H9 (cell line): ENCODE results near the gene ZNF423. TPM values are rescaled to one million over a fixed set of nuclear protein-coding genes. Genes with fewer than 3 reads are reported as not detected.

Experiments
- DNase-seq: peaks from one replicate; pipeline ENCODE4 v3.0.0-alpha.2; 2017
- H2AFZ ChIP-seq: one replicate; pipeline ENCODE4 v1.6.1; 2013; ENCODE audit warnings: mild to moderate bottlenecking, low read length, control low read depth, moderate library complexity
- H2AK5ac ChIP-seq: 2 replicates; pipeline ENCODE4 v1.6.1; 2013; ENCODE audit warnings: low read length, control low read depth, mixed read lengths; ENCODE audit not compliant: insufficient read length
- H2BK120ac ChIP-seq: one replicate; pipeline ENCODE4 v1.6.1; 2013; ENCODE audit warnings: low read depth, mild to moderate bottlenecking, low read length, control low read depth, inconsistent platforms; ENCODE audit not compliant: poor library complexity, severe bottlenecking
- H2BK12ac ChIP-seq: 2 replicates; pipeline ENCODE4 v1.6.1; 2013; ENCODE audit warnings: low read length, control low read depth, mixed read lengths, low read depth; ENCODE audit not compliant: insufficient read length
- H2BK15ac ChIP-seq: 2 replicates; pipeline ENCODE4 v1.6.1; 2013; ENCODE audit warnings: low read depth, low read length, control low read depth
- H2BK20ac ChIP-seq: one replicate; pipeline ENCODE4 v1.6.1; 2013; ENCODE audit warnings: low read depth, mild to moderate bottlenecking, low read length, control low read depth, inconsistent platforms; ENCODE audit not compliant: poor library complexity, severe bottlenecking
- H2BK5ac ChIP-seq: 2 replicates; pipeline ENCODE4 v1.6.1; 2013; ENCODE audit warnings: low read length, control low read depth, mixed read lengths; ENCODE audit not compliant: insufficient read length
- H3K14ac ChIP-seq: 2 replicates; pipeline ENCODE4 v1.6.1; 2013; ENCODE audit warnings: low read length, control low read depth; ENCODE audit not compliant: insufficient read depth
- H3K18ac ChIP-seq: 2 replicates; pipeline ENCODE4 v1.6.1; 2013; ENCODE audit warnings: low read depth, mild to moderate bottlenecking, mixed read lengths, low read length, control low read depth; ENCODE audit not compliant: insufficient read length
- H3K23ac ChIP-seq: 2 replicates; pipeline ENCODE4 v1.6.1; 2013; ENCODE audit warnings: low read length, control low read depth, mixed read lengths, low read depth; ENCODE audit not compliant: insufficient read length
- H3K23me2 ChIP-seq: 2 replicates; pipeline ENCODE4 v1.6.1; 2013; ENCODE audit warnings: low read depth, mild to moderate bottlenecking, mixed read lengths, low read length, control low read depth; ENCODE audit not compliant: insufficient read length, poor library complexity, severe bottlenecking
- H3K27ac ChIP-seq: 2 replicates; pipeline ENCODE4 v1.5.1; 2013; ENCODE audit warnings: low read length, control low read depth, mixed read lengths, low read depth; ENCODE audit not compliant: insufficient read length
- H3K27me3 ChIP-seq: 2 replicates; pipeline ENCODE4 v1.6.1; 2013; ENCODE audit warnings: low read length, control low read depth, inconsistent platforms; ENCODE audit not compliant: insufficient read depth
- H3K4ac ChIP-seq: 2 replicates; pipeline ENCODE4 v1.6.1; 2013; ENCODE audit warnings: low read depth, mild to moderate bottlenecking, control low read depth, inconsistent platforms, low read length, moderate library complexity
- H3K4me1 ChIP-seq: 2 replicates; pipeline ENCODE4 v1.6.1; 2013; ENCODE audit warnings: low read length, control low read depth, inconsistent platforms; ENCODE audit not compliant: insufficient read depth
- H3K4me2 ChIP-seq: 2 replicates; pipeline ENCODE4 v1.6.1; 2013; ENCODE audit warnings: low read length, control low read depth, mixed read lengths; ENCODE audit not compliant: insufficient read length, insufficient read depth
- H3K56ac ChIP-seq: 2 replicates; pipeline ENCODE4 v1.6.1; 2013; ENCODE audit warnings: low read depth, mild to moderate bottlenecking, mixed read lengths, low read length, control low read depth; ENCODE audit not compliant: insufficient read length
- H3K79me1 ChIP-seq: 2 replicates; pipeline ENCODE4 v1.6.1; 2013; ENCODE audit warnings: low read depth, mild to moderate bottlenecking, moderate library complexity, low read length, control low read depth, inconsistent platforms; ENCODE audit not compliant: insufficient read depth, poor library complexity, severe bottlenecking
- H3K79me2 ChIP-seq: 2 replicates; pipeline ENCODE4 v1.6.1; 2013; ENCODE audit warnings: low read length, control low read depth, inconsistent platforms; ENCODE audit not compliant: insufficient read depth
- H3K9ac ChIP-seq: 2 replicates; pipeline ENCODE4 v1.6.1; 2013; ENCODE audit warnings: low read length, control low read depth, mixed read lengths; ENCODE audit not compliant: insufficient read length; ENCODE audit errors: extremely low read depth
- H3K9me3 ChIP-seq: one replicate; pipeline ENCODE4 v1.6.1; 2013; ENCODE audit warnings: low read depth, low read length, inconsistent platforms; ENCODE audit not compliant: control insufficient read depth
- H3T11ph ChIP-seq: one replicate; pipeline ENCODE4 v1.6.1; 2013; ENCODE audit warnings: mild to moderate bottlenecking, low read length, control low read depth, inconsistent platforms
- H4K20me1 ChIP-seq: one replicate; pipeline ENCODE4 v1.6.1; 2013; ENCODE audit not compliant: control insufficient read depth, insufficient read length, insufficient read depth
- H4K5ac ChIP-seq: 2 replicates; pipeline ENCODE4 v1.6.1; 2013; ENCODE audit warnings: low read depth, mild to moderate bottlenecking, mixed read lengths, low read length, control low read depth; ENCODE audit not compliant: insufficient read length
- H4K8ac ChIP-seq: replicated peaks from 2 replicates; pipeline ENCODE4 v1.6.1; 2013; ENCODE audit warnings: low read length, control low read depth, mixed read lengths, low read depth; ENCODE audit not compliant: insufficient read length
- H4K91ac ChIP-seq: 2 replicates; pipeline ENCODE4 v1.6.1; 2013; ENCODE audit warnings: low read depth, mild to moderate bottlenecking, moderate library complexity, mixed read lengths, low read length, control low read depth; ENCODE audit not compliant: insufficient read length
- H3K27ac Mint-ChIP-seq, 3 experiments: 2 replicates in 2 of 3; 3 replicates in 1 of 3; pipeline ENCODE4 v1.8.0; 2020 to 2021; ENCODE audit warnings: mixed read lengths in 3 of 3, mild to moderate bottlenecking in 1 of 3, moderate library complexity in 1 of 3
- H3K27me3 Mint-ChIP-seq: 2 replicates; pipeline ENCODE4 v1.8.0; 2021; ENCODE audit warnings: low read depth, mild to moderate bottlenecking, moderate library complexity, mixed read lengths
- H3K36me3 Mint-ChIP-seq, 3 experiments: 2 replicates in 2 of 3; 3 replicates in 1 of 3; pipeline ENCODE4 v1.8.0; 2020 to 2021; ENCODE audit warnings: low read depth in 3 of 3, mixed read lengths in 3 of 3; ENCODE audit not compliant: insufficient read depth in 1 of 3
- H3K4me1 Mint-ChIP-seq, 2 experiments: 2 replicates each; pipeline ENCODE4 v1.8.0; 2020; ENCODE audit warnings: mixed read lengths in 2 of 2
- H3K4me3 Mint-ChIP-seq, 2 experiments: 2 replicates in 1 of 2; 3 replicates in 1 of 2; pipeline ENCODE4 v1.8.0; 2020 to 2021; ENCODE audit warnings: mild to moderate bottlenecking in 2 of 2, mixed read lengths in 2 of 2, moderate library complexity in 1 of 2
- H3K9me3 Mint-ChIP-seq, 2 experiments: 2 replicates in 1 of 2; 3 replicates in 1 of 2; pipeline ENCODE4 v1.8.0; 2020; ENCODE audit warnings: mild to moderate bottlenecking in 2 of 2, mixed read lengths in 2 of 2, moderate library complexity in 1 of 2
- CTCF ChIP-seq: fragments of 200-600 bp; sonication (generic); conservative IDR thresholded peaks from 3 replicates; pipeline ENCODE4 v1.8.0; 2021; ENCODE audit warnings: antibody characterized with exemption, mild to moderate bottlenecking
- WGBS: extraction: QIAGEN DNeasy Blood & Tissue Kit; methylation state at CpG from one replicate; pipeline ENCODE4 v1.1.7; 2013; ENCODE audit warnings: missing lambda C conversion rate, low lambda C conversion rate, mixed read lengths; ENCODE audit not compliant: insufficient read length; ENCODE audit errors: extremely low coverage; 5-methylcytosine and 5-hydroxymethylcytosine counted together
- total RNA-seq: library from RNA; stranded (reverse); gene quantifications from 2 replicates; pipeline ENCODE4 v1.2.1, GENCODE V29; 2021

The ZNF423 gene
- total RNA-seq, 1 experiment from 2014 or later = 51.5 TPM

- H3K14ac ChIP-seq = no peak overlapping the region
- no peak overlapping the region for H3K9ac ChIP-seq
- H3K27me3 ChIP-seq = no peaks in the 10 kb centered on the region
- no peak overlapping the region for H2AK5ac ChIP-seq
- Mint-ChIP-seq H3K4me3 (no peak overlapping the region), H3K27me3 (peaks cover 6% of the 10 kb centered on the region), H3K9me3 (no peaks in the 10 kb centered on the region), H3K4me1 (peaks cover 24 to 29% of the 10 kb centered on the region in 2 experiments), H3K27ac (no peak overlapping the region), H3K36me3 (no peaks in the 10 kb centered on the region)
- WGBS = no CpG with 5 or more reads among the region's 4 CpGs
- peaks cover 2% of the 10 kb centered on the region; the same call in 1 of the 2 replicates for H3K4me1 ChIP-seq
- H3K79me1 ChIP-seq = no peaks in the 10 kb centered on the region
- H2BK15ac ChIP-seq = no peak overlapping the region
- H3K79me2 ChIP-seq = no peaks in the 10 kb centered on the region
- H3T11ph ChIP-seq = no peak overlapping the region
- no peak overlapping the region for H4K91ac ChIP-seq
- H2BK120ac ChIP-seq = no peak overlapping the region
- no peak for DNase-seq
- no peak overlapping the region for H3K56ac ChIP-seq
- H3K4ac ChIP-seq = no peak overlapping the region
- H3K18ac ChIP-seq = no peak overlapping the region
- no peak overlapping the region for H2BK12ac ChIP-seq
- no peak overlapping the region for H3K4me2 ChIP-seq
- no peaks in the 10 kb centered on the region for H3K23me2 ChIP-seq
- H2AFZ ChIP-seq = no peak overlapping the region
- no peak overlapping the region for H2BK5ac ChIP-seq
- no peaks in the 10 kb centered on the region for H4K20me1 ChIP-seq
- no peak overlapping the region for H3K27ac ChIP-seq
- H2BK20ac ChIP-seq = no peak overlapping the region
- no peak overlapping the region for H4K5ac ChIP-seq
- H3K9me3 ChIP-seq = no peaks in the 10 kb centered on the region
- H4K8ac ChIP-seq = no peak overlapping the region
- TF ChIP-seq CTCF = no peak
- no peak overlapping the region for H3K23ac ChIP-seq
Measured at GRCh38 chr16:49556249-49556605, 299.7 kb downstream of the ZNF423 start.
